Measurements from ENCODE around the gene SETBP1.

Gene SETBP1

GRCh38 chr18:44914028-44914427, 233.3 kb downstream of the SETBP1 start:
- DNase-seq = no peak

- DNase-seq = no peak
These were observed 234.5 kb downstream of the SETBP1 start for GRCh38 chr18:44915213-44915612.

GRCh38 chr18:44915661-44916060, 235.0 kb downstream of the SETBP1 start:
- no peak for DNase-seq

- no peak for DNase-seq
These were observed 235.9 kb downstream of the SETBP1 start for GRCh38 chr18:44916429-44917207.

GRCh38 chr18:44917216-44918141, 236.8 kb downstream of the SETBP1 start:
- DNase-seq = no peak

GRCh38 chr18:44918142-44918476, 237.4 kb downstream of the SETBP1 start:
- no peak for DNase-seq

- no peak for DNase-seq
These were observed 239.8 kb downstream of the SETBP1 start for GRCh38 chr18:44920441-44920840.

GRCh38 chr18:44921974-44922373, 241.3 kb downstream of the SETBP1 start:
- DNase-seq = no peak

GRCh38 chr18:44922968-44923367, 242.3 kb downstream of the SETBP1 start:
- DNase-seq = no peak

GRCh38 chr18:44924785-44925499, 244.3 kb downstream of the SETBP1 start:
- no peak for DNase-seq

GRCh38 chr18:44927127-44927849, 246.6 kb downstream of the SETBP1 start:
- no peak for DNase-seq

GRCh38 chr18:44934901-44935300, 254.2 kb downstream of the SETBP1 start:
- DNase-seq = no peak

- no peak for DNase-seq
These were observed 254.8 kb downstream of the SETBP1 start for GRCh38 chr18:44935455-44935854.

- DNase-seq = no peak
These were observed 255.8 kb downstream of the SETBP1 start for GRCh38 chr18:44936485-44936884.

- DNase-seq = no peak
These were observed 257.5 kb downstream of the SETBP1 start for GRCh38 chr18:44937960-44938719.

GRCh38 chr18:44938720-44939665, 258.3 kb downstream of the SETBP1 start:
- no peak for DNase-seq

- no peak for DNase-seq
These were observed 260.8 kb downstream of the SETBP1 start for GRCh38 chr18:44941516-44941915.

GRCh38 chr18:44942073-44942472, 261.4 kb downstream of the SETBP1 start:
- DNase-seq = no peak

- no peak for DNase-seq
These were observed 262.7 kb downstream of the SETBP1 start for GRCh38 chr18:44943311-44943881.

GRCh38 chr18:44944461-44944860, 263.8 kb downstream of the SETBP1 start:
- no peak for DNase-seq

Data from HCEC 1CT (cell line).